ENCODE results near the gene XXYLT1. TPM values are rescaled to one million over a fixed set of nuclear protein-coding genes. Genes with fewer than 3 reads are reported as not detected.
A peak's percentile ranks its signal among the peaks of the same experiment; 100 is the strongest.

XXYLT1 gene
- total RNA-seq, 4 donors from 2014 or later = 5.4 to 18.2 (median 6.9) TPM

GRCh38 chr3:195120267-195120601 lies 150.7 kb downstream of the XXYLT1 start:
- no peaks in the 10 kb centered on the region for H3K36me3 ChIP-seq
- H3K27ac ChIP-seq = peak overlapping the region in 2 of 4 donors; percentile 45 to 52
- TF ChIP-seq POLR2A (IDR thresholded peaks at IDR 0.05) = no peak
- TF ChIP-seq CTCF (IDR thresholded peaks at IDR 0.05) = no peak
- no peaks in the 10 kb centered on the region for H3K9me3 ChIP-seq
- no peak for DNase-seq
- peaks cover 0 to 9% (median 0%) of the 10 kb centered on the region in 4 donors for H3K4me1 ChIP-seq
- no peak overlapping the region for H3K4me3 ChIP-seq
- H3K27me3 ChIP-seq = no peaks in the 10 kb centered on the region

- Histone ChIP-seq H3K27ac (peak overlapping the region in 2 of 4 donors; percentile 45 to 52), H3K9me3 (no peaks in the 10 kb centered on the region), H3K27me3 (no peaks in the 10 kb centered on the region), H3K36me3 (no peaks in the 10 kb centered on the region), H3K4me3 (no peak overlapping the region), H3K4me1 (peaks cover 0 to 9% (median 0%) of the 10 kb centered on the region in 4 donors)
- no peak for TF ChIP-seq CTCF (IDR thresholded peaks at IDR 0.05)
- TF ChIP-seq POLR2A (IDR thresholded peaks at IDR 0.05) = no peak
- no peak for DNase-seq
Observed at GRCh38 chr3:195119461-195120266, 151.3 kb downstream of the XXYLT1 start.

- Histone ChIP-seq H3K9me3 (no peaks in the 10 kb centered on the region), H3K36me3 (no peaks in the 10 kb centered on the region), H3K27ac (no peak overlapping the region), H3K27me3 (no peaks in the 10 kb centered on the region), H3K4me3 (no peak overlapping the region), H3K4me1 (peaks cover 0 to 9% (median 0%) of the 10 kb centered on the region in 4 donors)
- TF ChIP-seq POLR2A (IDR thresholded peaks at IDR 0.05) = no peak
- TF ChIP-seq CTCF (IDR thresholded peaks at IDR 0.05) = no peak
- DNase-seq = no peak
Observed at GRCh38 chr3:195118671-195119070, 152.3 kb downstream of the XXYLT1 start.

- TF ChIP-seq CTCF (IDR thresholded peaks at IDR 0.05) (peak in 2 of 6 experiments; percentile 11), POLR2A (IDR thresholded peaks at IDR 0.05) (no peak)
Observed at GRCh38 chr3:195117978-195118581, 152.9 kb downstream of the XXYLT1 start.

GRCh38 chr3:195116407-195117185 lies 154.4 kb downstream of the XXYLT1 start:
- Histone ChIP-seq H3K9me3 (no peaks in the 10 kb centered on the region), H3K27me3 (no peaks in the 10 kb centered on the region), H3K4me3 (no peak overlapping the region), H3K4me1 (peaks cover 0 to 9% (median 0%) of the 10 kb centered on the region in 4 donors), H3K36me3 (no peaks in the 10 kb centered on the region), H3K27ac (no peak overlapping the region)
- DNase-seq = no peak
- no peak for TF ChIP-seq POLR2A (IDR thresholded peaks at IDR 0.05)
- TF ChIP-seq CTCF (IDR thresholded peaks at IDR 0.05) = no peak

More at GRCh38 chr3:195117978-195118581, 152.9 kb downstream of the XXYLT1 start:
- Histone ChIP-seq H3K9me3 (no peaks in the 10 kb centered on the region), H3K27me3 (no peaks in the 10 kb centered on the region), H3K27ac (no peak overlapping the region), H3K4me3 (no peak overlapping the region), H3K36me3 (no peaks in the 10 kb centered on the region), H3K4me1 (peaks cover 0 to 9% (median 0%) of the 10 kb centered on the region in 4 donors)
- peak in 2 of 3 donors; percentile 77 to 86 for DNase-seq
